Stimulated activated CD4-positive, alpha-beta T cell treated with anti-CD3 and anti-CD28 coated beads, Interleukin-4, amount 100 ng/mL, for 1 hour (primary cell): Measurements from ENCODE around the gene SPZ1.
A peak's percentile ranks its signal among the peaks of the same experiment; 100 is the strongest.
"Not testable (repeated sequence)": the region's sequence is repeated elsewhere in the genome, so short reads cannot be mapped to it uniquely, and the experiment has no call there.

Experiments used
- DNase-seq: peaks from one replicate; pipeline ENCODE4 v3.0.0-alpha.2; 2020

The SPZ1 gene

DNA sequence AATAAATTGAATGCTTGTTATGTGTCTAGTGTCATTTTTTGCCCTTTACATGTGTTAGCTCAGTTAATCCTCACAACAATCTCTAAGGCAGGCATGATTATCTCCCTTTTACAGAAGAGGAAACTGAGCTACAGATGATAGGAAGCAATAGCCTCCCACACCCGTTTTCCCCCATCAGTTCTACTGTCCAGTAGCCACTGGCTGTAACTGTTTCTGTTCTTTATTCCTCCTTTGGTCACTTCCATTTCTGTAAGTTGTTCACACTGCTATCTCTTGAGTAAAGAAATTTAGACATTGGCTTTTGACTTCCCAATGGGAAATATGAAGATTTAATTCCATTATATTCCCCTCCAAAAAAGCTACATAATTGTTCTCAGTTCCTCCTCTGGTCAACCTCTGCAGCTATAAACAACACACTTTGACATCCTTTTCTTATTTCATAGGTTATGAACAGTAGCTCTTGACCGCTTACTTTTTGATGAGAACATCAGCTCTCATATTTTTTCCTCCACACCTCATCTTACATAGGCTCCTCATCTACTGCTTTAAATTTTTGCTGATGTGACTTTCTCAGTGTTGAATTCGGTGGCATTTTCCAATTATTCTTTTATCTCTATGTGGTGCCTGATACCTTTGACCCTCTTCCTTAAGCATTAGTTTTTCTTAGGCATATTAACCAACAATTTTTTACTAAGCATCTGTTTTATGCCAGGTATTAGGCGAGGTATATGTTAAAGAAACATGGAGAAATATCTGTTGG is 21.4 kb downstream of the SPZ1 start:
- DNase-seq = no peak

DNA sequence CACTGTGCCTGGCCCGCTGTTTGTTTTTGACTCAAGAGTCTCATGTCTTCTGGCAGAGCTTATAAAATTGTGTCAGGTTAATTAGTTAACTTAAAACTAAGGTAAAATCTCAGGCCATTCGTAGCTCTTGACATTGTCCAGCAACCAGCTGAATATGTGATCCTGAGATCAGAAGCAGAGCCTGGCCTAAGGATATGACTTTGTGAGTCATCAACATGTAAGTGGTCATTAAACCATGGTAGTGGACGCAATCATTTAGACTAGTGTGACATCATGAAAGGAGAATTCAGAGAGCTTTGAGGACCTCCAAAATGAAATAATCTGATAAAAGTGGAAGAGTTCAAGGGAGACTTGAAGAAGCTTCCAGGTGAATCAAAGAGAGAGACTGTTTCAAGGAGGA is 23.3 kb downstream of the SPZ1 start:
- no peak for DNase-seq

DNA sequence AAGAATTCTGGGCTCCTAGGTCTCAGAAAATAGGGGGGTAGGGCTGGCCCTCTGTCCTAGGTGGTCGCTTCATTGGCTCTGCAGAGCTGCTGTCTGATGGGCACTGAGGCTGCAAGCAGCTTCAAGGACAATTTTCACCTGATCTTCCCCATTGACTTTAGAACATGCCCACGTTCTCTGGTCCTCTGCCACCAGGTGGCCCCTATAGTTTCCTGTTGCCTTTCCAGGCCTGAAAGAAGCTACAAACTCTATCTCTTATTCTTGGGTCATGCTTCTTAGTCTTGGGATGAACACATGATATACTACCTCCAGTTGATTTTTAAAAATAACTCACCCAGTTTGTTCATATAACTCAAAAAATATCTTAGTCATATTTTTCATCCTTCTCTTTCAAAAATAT is 26.3 kb downstream of the SPZ1 start:
- DNase-seq = peak; percentile 24

DNA sequence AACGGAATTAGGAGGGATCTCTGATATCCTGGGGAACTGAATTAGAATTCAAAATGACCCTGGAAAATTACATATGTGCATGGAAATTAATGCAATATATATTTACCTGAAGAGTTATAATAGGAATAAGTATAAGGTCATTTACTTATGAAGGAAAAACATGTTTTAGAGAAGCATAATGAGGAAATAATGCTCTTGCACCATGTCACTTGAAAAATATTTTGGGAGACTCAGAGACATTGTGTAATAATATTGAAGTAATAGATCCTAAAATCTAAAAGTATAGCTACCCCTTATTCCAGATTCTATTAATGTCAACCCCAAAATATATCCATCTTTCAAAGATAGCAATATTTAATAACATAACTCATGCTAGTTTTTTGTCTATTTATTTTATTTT is 28.4 kb downstream of the SPZ1 start:
- DNase-seq = no peak

DNA sequence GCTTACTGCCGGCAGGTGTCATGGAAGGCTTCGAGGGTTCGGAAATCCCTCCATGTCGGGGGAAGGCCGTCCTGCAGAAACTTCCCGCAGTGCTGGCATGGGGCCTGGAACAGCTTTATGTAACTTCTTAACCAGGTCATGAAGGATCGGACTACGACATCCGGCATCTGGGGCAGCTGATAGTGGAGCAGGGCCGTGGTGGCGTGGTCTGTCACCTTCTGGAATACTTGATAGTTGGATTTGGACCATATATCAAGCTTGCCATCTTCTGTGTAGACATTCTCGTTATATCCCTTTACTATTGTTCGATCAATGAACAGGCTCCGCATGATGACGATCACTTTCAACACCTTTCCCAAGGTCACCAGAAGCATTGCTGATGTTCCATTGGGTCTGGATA is 31.2 kb downstream of the SPZ1 start:
- DNase-seq = not testable (repeated sequence)

DNA sequence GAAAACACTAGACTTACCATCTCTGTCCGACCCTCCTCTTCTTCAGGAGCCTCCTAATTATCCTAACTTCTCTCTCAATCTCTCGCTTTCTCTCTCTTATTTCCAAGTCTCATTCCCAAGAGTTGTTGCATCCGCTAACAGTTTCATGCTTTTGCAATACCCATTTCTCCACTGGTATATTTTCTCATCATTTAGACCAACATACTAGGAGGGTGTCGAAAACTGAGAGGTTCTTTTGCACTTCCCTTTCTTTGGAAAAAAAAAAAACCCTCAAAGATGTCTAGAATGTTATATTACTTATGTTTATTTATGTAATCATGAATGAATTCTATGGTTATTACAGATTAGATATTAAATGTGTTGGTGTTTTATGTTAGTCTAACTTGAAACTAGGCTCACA is 35.9 kb downstream of the SPZ1 start:
- no peak for DNase-seq

DNA sequence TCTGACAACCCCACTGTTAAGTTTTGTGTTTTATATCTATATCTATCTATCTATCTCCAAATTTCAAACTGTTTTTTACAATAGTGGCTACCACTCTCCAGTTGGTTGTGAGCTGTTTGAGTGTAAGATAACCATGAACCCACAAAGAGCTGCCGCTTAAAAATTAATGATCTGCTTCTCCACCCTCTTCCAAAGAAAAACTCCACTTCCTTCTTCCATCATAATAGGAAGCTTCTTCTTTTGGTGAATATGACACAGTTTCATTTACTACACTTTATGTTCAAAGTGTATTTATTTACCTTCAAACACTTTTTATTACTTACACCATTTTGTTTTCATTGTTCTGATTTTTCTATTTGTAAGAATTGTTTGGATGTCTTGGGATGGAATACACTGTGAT is 37.9 kb downstream of the SPZ1 start:
- DNase-seq = no peak

DNA sequence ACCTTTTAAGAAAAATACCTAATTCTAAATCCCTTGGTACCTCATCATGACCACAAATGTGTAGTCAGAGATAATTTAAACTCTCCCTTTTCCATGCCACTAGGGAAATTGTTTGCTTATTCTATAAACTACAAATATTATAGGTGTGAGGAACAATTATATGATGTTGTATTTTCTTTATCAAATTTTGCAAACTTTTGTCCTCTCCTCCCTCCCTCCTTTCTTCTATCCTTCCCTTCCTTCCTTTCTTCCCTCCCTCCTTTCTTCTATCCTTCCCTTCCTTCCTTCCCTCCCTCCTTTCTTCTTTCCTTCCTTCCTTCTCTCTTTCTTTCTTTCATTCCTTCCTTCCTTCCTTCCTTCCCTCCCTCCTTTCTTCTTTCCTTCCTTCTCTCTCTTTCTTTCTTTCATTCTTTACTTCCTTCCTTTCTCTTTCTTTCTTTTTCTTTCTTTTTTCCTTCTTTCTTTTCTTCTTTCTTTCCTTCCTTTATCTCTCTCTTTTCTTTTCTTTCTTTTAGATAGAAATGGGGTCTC is 41.2 kb downstream of the SPZ1 start:
- no peak for DNase-seq

DNA sequence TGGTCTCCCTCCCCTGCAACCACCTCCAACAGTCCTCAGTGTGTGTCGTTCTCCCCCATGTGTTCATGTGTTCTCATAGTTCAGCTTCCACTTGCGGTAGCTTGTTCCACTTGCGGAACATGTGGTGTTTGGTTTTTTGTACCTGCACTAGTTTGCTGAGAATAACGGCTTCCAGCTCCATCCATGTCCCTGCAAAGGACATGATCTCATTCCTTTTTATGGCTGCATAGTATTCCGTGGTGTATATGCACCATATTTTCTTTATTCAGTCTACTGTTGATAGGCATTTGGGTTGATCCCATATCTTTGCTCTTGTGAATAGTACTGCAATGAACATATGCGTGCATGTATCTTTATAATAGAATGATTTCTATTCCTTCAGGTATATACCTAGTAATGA is 45.1 kb downstream of the SPZ1 start:
- no peak for DNase-seq

DNA sequence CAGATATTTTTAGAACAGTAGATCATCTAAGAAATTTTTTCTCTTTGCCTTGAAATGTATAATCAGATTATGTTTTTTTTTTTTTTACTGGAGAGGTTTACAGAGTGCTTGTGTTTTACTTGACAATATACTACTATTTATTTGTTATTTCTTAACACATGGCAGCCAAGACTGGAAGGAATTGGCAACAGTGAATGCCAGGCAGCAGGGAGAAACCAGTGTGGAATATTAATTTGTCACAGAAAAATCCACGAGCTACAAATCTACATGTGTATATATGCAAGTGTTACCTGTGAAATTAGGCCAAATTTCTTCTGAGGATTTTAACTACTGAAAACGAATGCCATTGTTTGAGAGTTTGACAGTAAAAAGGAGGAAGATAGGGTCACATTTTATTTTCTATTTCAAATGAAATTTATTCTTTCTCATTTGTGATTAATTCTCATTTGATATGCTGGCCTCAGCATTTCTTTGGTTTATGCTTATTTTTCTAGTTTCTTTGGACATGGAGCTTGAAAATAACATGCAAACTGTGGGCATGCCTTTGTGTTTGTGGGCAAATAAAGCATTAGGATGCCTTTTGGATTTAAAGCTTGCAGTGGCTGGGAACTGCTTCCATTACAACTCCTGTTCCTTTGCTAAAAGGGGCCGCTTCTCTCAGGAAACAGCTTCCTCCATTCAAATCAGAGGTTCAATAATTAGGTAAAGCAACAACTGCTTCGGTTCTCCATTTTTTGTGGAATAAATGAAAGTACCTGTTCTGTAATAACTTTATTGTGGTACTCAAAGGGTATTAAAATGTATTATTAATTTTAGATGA is 49.1 kb downstream of the SPZ1 start:
- DNase-seq = no peak

DNA sequence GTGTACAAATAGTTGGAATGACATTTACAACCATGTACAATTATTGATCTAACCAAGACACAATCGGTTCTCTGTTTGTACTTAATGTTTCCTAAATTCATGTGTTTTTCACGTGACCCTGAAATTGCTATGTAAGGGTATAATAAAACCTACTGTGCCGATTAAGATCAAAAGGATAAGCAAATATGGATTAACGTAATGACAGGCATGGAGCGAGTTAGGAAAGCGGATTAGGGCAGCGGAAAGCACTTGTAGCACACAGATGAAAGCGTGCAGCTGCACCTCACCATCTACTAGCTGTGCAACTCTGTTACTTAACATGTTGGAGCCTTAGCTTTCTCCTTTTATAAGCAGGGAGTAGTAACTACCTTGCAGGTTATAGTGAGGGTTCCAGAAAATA is 49.7 kb downstream of the SPZ1 start:
- no peak for DNase-seq

DNA sequence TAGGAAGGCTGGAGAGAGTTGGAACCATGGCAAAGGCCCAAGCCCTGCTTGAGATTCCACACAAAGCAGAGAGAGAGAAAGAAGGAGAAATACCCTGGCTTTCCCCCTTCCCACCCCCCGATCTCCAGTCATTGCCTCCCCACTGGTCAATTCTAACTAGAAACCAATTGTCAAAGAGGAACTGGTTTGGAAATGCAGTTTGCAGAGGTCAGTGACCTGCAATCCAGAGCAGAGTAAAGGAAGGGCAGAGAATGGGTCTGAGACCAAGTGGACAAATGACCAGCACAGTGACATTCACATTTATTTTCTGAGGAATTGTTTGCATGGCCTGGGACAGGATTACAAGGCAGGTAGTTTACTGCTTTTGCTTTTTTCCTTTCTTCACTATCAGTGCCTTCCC is 50.6 kb downstream of the SPZ1 start:
- DNase-seq = no peak
